Measurements from ENCODE around the gene G6PC3. TPM values are rescaled to one million over a fixed set of nuclear protein-coding genes. Genes with fewer than 3 reads are reported as not detected.

The G6PC3 gene
- total RNA-seq, 4 donors from 2014 or later, result 24.9 to 68.7 (median 36.2) TPM

DNA sequence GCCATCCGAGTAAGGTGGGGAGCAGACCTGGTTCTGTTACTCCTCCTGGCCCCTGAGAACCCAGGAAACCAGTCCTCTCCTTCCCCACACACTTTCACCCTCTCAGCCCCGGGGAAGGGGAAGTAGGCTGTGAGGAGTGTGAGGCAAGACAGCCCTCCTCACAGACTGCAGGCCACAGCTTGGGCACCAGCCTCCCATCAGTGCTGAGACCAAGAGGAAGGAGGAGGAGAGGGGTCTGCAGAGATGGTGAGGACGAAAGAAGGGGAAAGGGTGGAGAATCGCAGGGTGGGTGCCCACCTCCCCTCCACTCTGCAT lies 7.0 kb downstream of the G6PC3 start:
- Histone ChIP-seq H3K27me3 (no peaks in the 10 kb centered on the region), H3K4me1 (peaks cover 0 to 45% (median 0%) of the 10 kb centered on the region in 4 donors), H3K27ac (peak overlapping the region in 1 of 4 donors; percentile 41), H3K4me3 (no peak overlapping the region), H3K36me3 (peaks cover 0 to 96% (median 13%) of the 10 kb centered on the region in 3 donors), H3K9me3 (no peaks in the 10 kb centered on the region)
- DNase-seq (ENCODE audit: low spot score in 2 of 2), result no peak
- TF ChIP-seq EP300 (IDR thresholded peaks at IDR 0.05), result no peak
- TF ChIP-seq POLR2A (IDR thresholded peaks at IDR 0.05), result no peak
- TF ChIP-seq, protein P1, sequence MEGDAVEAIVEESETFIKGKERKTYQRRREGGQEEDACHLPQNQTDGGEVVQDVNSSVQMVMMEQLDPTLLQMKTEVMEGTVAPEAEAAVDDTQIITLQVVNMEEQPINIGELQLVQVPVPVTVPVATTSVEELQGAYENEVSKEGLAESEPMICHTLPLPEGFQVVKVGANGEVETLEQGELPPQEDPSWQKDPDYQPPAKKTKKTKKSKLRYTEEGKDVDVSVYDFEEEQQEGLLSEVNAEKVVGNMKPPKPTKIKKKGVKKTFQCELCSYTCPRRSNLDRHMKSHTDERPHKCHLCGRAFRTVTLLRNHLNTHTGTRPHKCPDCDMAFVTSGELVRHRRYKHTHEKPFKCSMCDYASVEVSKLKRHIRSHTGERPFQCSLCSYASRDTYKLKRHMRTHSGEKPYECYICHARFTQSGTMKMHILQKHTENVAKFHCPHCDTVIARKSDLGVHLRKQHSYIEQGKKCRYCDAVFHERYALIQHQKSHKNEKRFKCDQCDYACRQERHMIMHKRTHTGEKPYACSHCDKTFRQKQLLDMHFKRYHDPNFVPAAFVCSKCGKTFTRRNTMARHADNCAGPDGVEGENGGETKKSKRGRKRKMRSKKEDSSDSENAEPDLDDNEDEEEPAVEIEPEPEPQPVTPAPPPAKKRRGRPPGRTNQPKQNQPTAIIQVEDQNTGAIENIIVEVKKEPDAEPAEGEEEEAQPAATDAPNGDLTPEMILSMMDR (IDR thresholded peaks at IDR 0.05), result no peak
- 55 to 61% methylated on average over 4 of the region's 4 CpGs for WGBS, 2 donors

DNA sequence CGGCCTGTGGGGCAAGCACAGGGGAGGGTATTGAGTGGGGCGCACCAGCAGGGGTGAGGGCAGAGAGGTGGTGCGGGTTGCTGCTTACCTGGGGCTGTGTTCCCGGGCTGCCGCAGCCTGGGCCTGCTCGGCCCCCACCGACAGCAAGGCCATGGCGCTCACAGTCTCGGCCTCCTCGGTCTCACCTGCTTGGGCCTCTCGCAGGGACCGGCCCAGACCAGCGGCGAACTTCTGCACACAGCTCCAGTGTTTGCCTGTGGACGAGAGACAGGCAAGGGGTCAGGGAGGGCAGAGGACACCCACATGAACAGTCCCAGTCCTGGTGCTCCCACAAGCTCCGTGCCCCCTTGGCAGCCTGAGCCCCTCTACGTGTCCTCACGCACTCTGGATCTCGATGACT lies 7.9 kb downstream of the G6PC3 start:
- Histone ChIP-seq H3K4me1 (peaks cover 0 to 37% (median 0%) of the 10 kb centered on the region in 4 donors), H3K4me3 (no peak overlapping the region), H3K27ac (no peak overlapping the region), H3K36me3 (peaks cover 0 to 100% (median 18%) of the 10 kb centered on the region in 3 donors), H3K27me3 (no peaks in the 10 kb centered on the region), H3K9me3 (no peaks in the 10 kb centered on the region)
- TF ChIP-seq EP300 (IDR thresholded peaks at IDR 0.05) (no peak), POLR2A (IDR thresholded peaks at IDR 0.05) (no peak)
- TF ChIP-seq, protein P1 (IDR thresholded peaks at IDR 0.05), result no peak
- DNase-seq (ENCODE audit: low spot score in 2 of 2), result no peak
- WGBS, 2 donors, result 82 to 88% methylated on average over 15 to 19 of the region's 19 CpGs

DNA sequence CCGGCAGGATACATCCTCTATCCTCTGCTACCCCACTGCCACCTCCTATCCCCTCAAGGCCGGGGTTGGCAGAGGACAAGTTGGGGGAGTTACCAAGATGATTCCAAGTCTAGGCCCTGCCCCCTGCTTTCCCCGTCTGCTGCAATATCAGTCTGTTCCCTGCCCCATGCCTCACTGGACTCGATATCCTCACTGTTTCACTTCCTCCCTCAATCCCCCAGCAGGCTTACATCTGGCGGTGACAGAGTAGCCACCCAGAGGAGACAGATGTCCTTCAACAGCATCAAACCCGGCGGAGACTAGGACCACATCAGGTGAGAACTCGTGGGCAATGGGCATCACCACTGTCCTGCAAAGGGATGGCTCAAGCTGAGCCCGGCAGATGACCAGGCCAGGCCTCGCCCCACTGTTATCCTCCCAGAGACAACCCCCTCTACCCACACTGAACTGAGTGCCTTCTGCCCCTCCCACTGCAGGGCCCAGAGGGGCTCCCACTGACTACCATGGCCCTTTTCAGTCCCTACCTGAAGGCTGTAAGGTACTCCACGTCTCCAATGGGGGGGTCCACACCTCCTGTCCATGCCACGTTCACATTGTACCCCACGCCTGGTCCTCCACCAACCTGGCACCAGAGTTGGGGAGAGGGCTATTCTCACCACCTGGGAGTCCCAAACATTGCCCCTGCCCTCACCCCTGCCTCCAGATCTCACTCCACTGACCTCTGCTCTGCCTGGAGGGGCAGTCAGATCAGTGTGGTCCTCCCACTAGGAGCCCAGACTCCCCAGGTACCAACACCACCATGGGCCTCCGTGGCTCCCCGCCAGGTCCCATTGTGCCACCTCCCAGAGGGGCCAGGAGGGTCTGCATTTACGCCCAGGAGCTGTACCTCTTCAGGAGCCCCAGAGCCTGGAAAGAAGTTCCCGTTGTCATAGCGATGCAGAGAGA lies 9.6 kb downstream of the G6PC3 start:
- peaks cover 0 to 22% (median 0%) of the 10 kb centered on the region in 4 donors for H3K4me1 ChIP-seq
- 70 to 81% methylated on average over 16 to 18 of the region's 18 CpGs for WGBS, 2 donors
- H3K36me3 ChIP-seq, result peaks cover 0 to 100% (median 32%) of the 10 kb centered on the region in 3 donors
- DNase-seq (ENCODE audit: low spot score in 2 of 2), result no peak
- TF ChIP-seq, protein P1 (IDR thresholded peaks at IDR 0.05), result no peak
- no peak for TF ChIP-seq EP300 (IDR thresholded peaks at IDR 0.05)
- no peak for TF ChIP-seq POLR2A (IDR thresholded peaks at IDR 0.05)
- no peaks in the 10 kb centered on the region for H3K27me3 ChIP-seq
- no peak overlapping the region for H3K4me3 ChIP-seq
- H3K27ac ChIP-seq, result no peak overlapping the region
- no peaks in the 10 kb centered on the region for H3K9me3 ChIP-seq

DNA sequence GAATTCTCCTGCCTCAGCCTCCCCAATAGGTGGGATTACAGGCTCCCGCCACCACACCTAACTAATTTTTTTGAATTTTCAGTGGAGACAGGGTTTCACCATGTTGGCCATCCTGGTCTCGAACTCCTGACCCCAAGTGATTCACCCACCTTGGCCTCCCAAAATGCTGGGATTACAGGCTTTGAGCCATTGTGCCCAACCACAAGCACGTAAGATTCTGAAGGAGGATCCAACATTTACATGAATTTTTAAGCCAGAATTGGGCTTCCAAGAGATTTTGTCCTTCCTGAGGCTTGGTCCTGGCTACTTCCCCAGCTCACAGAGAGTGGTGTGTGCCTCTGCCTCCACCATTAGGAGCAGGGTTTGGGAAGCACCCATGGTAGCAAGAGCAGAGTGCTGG lies 11.1 kb downstream of the G6PC3 start:
- H3K4me3 ChIP-seq, result no peak overlapping the region
- no peak for DNase-seq (ENCODE audit: low spot score in 2 of 2)
- 98% methylated on average over 3 of the region's 3 CpGs for WGBS, 2 donors
- H3K36me3 ChIP-seq, result peaks cover 0 to 99% (median 32%) of the 10 kb centered on the region in 3 donors
- H3K27me3 ChIP-seq, result no peaks in the 10 kb centered on the region
- H3K9me3 ChIP-seq, result no peaks in the 10 kb centered on the region
- no peak overlapping the region for H3K27ac ChIP-seq
- TF ChIP-seq, protein P1 (IDR thresholded peaks at IDR 0.05), result no peak
- no peak for TF ChIP-seq POLR2A (IDR thresholded peaks at IDR 0.05)
- no peak for TF ChIP-seq EP300 (IDR thresholded peaks at IDR 0.05)
- H3K4me1 ChIP-seq, result peaks cover 0 to 19% (median 3%) of the 10 kb centered on the region in 4 donors

DNA sequence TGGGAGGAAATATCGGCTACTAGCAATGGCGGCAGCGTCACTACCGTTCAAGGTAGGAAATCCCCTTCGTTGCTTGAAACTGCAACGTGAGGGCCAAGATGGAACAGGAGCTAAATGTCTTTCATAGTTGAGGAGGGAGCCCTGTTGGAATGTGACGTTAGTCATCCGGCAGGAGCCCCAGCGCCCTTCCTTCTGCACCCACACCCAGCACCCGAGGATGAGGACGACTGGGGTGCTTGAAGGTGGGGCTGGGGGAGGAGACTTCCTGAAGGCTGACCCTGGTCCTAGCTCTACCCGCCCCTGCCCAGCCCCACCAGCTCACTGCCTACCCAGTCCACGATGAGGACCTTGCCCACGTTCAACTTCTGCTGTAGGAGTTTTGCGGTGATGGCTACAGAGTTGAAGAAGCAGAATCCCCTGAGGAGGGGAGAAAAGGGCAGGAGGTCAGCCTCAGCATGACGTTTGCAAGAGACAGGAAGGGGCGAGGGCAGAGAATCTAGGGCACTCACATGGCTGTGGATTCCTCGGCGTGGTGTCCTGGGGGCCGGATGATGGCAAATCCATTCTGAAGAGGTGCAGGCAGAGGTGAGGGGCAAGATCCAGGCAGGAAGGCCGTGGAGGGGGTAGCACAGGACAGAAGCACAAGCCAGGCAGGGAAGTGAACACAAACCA lies 11.9 kb downstream of the G6PC3 start:
- DNase-seq (ENCODE audit: low spot score in 2 of 2), result no peak
- Histone ChIP-seq H3K9me3 (no peaks in the 10 kb centered on the region), H3K27me3 (no peaks in the 10 kb centered on the region), H3K4me3 (no peak overlapping the region), H3K27ac (no peak overlapping the region), H3K4me1 (peaks cover 0 to 19% (median 8%) of the 10 kb centered on the region in 4 donors), H3K36me3 (peaks cover 0 to 99% (median 35%) of the 10 kb centered on the region in 3 donors)
- WGBS, 2 donors, result 68 to 74% methylated on average over 21 of the region's 21 CpGs
- no peak for TF ChIP-seq EP300 (IDR thresholded peaks at IDR 0.05)
- TF ChIP-seq, protein P1 (IDR thresholded peaks at IDR 0.05), result no peak
- no peak for TF ChIP-seq POLR2A (IDR thresholded peaks at IDR 0.05)

Data from tibial nerve (tissue), 4 donors.